Amniotic stem cell (primary cell): ENCODE data around the gene RAB31.
"Not testable (repeated sequence)": the region's sequence is repeated elsewhere in the genome, so short reads cannot be mapped to it uniquely, and the experiment has no call there.

Source experiments
- DNase-seq: peaks from one replicate; lab custom pipeline; 2025; lab: John Stamatoyannopoulos, UW

The RAB31 gene

GRCh38 chr18:9891515-9891914, 183.4 kb downstream of the RAB31 start:
- not testable (repeated sequence) for DNase-seq

GRCh38 chr18:9894454-9895068, 186.5 kb downstream of the RAB31 start:
- DNase-seq, result no peak

GRCh38 chr18:9897129-9897528, 189.0 kb downstream of the RAB31 start:
- DNase-seq, result no peak

- not testable (repeated sequence) for DNase-seq
Observed at GRCh38 chr18:9897787-9898291, 189.7 kb downstream of the RAB31 start.

GRCh38 chr18:9898792-9899549, 190.9 kb downstream of the RAB31 start:
- DNase-seq, result no peak

GRCh38 chr18:9899550-9899930, 191.4 kb downstream of the RAB31 start:
- not testable (repeated sequence) for DNase-seq

- DNase-seq, result no peak
Observed at GRCh38 chr18:9900699-9901098, 192.6 kb downstream of the RAB31 start.

GRCh38 chr18:9901377-9901776, 193.3 kb downstream of the RAB31 start:
- DNase-seq, result no peak

- not testable (repeated sequence) for DNase-seq
Observed at GRCh38 chr18:9902264-9902663, 194.2 kb downstream of the RAB31 start.

GRCh38 chr18:9902832-9903231, 194.7 kb downstream of the RAB31 start:
- no peak for DNase-seq

- DNase-seq, result no peak
Observed at GRCh38 chr18:9905401-9905922, 197.4 kb downstream of the RAB31 start.

GRCh38 chr18:9906481-9906880, 198.4 kb downstream of the RAB31 start:
- DNase-seq, result no peak

GRCh38 chr18:9907867-9908266, 199.8 kb downstream of the RAB31 start:
- DNase-seq, result no peak

GRCh38 chr18:9910071-9910470, 202.0 kb downstream of the RAB31 start:
- no peak for DNase-seq

GRCh38 chr18:9910661-9911060, 202.6 kb downstream of the RAB31 start:
- no peak for DNase-seq

GRCh38 chr18:9911226-9911625, 203.1 kb downstream of the RAB31 start:
- no peak for DNase-seq
